IMR-90 (cell line): ENCODE results near the gene DDX41.

Experiments
- CTCF ChIP-seq: conservative IDR thresholded peaks from 2 replicates; pipeline ENCODE4 v1.5.1; 2012; ENCODE audit warnings: mild to moderate bottlenecking, low read depth, low read length, improper control_type of control experiment
- MXI1 ChIP-seq: IDR thresholded peaks from 2 replicates; pipeline ENCODE4 v1.6.1; 2012; ENCODE audit warnings: low read depth, mild to moderate bottlenecking, low read length, moderate library complexity, borderline replicate concordance
- POLR2A ChIP-seq: IDR thresholded peaks from 2 replicates; pipeline ENCODE4 v1.6.1; 2012; ENCODE audit warnings: mild to moderate bottlenecking, low read depth, low read length
- RFX5 ChIP-seq: IDR thresholded peaks from 2 replicates; pipeline ENCODE4 v1.8.0; 2012; ENCODE audit warnings: low read depth, mild to moderate bottlenecking, low read length, moderate library complexity
- USF2 ChIP-seq: fragments of 150-350 bp; IDR thresholded peaks from 2 replicates; pipeline ENCODE4 v1.6.1; 2017; ENCODE audit warnings: mild to moderate bottlenecking, antibody characterized with exemption, low read length, low read depth

DNA sequence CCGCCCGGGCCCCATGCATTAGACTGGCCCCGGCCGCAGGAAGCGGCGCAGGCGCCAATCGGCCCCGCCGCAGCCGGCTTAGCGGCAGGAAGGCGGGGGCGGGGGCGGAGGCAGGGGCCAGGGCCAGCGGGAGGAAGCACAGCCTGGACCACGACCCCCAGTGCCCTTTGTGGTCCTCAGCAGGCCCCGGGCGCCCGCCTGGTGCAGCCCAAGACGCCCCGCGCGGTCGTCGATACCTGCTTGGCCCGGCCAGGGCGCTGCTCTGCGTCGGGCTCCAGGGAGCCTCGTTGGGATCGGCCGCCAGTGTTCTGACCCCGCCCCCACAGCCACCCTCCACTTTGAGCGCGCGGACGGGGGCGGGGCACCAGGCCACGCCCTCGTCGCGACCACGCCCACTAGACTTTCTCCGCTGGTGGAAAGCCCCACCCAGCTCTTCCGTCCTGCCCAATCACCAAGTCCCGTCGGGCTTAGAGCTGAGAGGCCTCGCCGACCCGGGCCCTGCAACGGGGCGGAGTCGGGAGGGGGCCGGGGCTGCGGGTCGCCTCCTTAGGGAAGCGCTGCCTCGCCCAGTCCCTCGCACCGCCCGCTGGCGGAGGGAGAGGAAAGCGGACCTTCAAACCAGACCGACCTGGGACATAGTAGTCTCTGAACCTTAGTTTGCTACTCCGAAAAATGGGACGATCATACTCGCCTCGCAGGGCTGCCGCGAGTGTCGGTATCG, 19.3 kb downstream of the DDX41 start, which contains the start of gene PDLIM7:
- no peak for TF ChIP-seq CTCF
- no peak for TF ChIP-seq RFX5
- TF ChIP-seq MXI1 = no peak
- no peak for TF ChIP-seq USF2
- peak; percentile 98 for TF ChIP-seq POLR2A
